AG04449 (cell line): ENCODE measurements around the gene FAM83C.

ENCODE experiments used
- CTCF ChIA-PET: fragments of 350-600 bp; formaldehyde crosslinking; extraction: SDS; loops from one replicate; lab custom pipeline; 2021; ENCODE audit warnings: antibody characterized with exemption; lab: Yijun Ruan, JAX
- POLR2A ChIA-PET: fragments of 400-600, 350-600 bp; formaldehyde crosslinking; extraction: SDS; loops from one replicate; lab custom pipeline; 2020; ENCODE audit warnings: antibody characterized with exemption, inconsistent platforms; lab: Yijun Ruan, JAX
- DNase-seq: peaks from one replicate; pipeline ENCODE4 v3.0.0-alpha.2; 2010; ENCODE audit warnings: low read depth, low spot score
- H3K4me3 ChIP-seq: 2 replicates; pipeline ENCODE4 v1.5.1; 2011; ENCODE audit warnings: low read depth, mild to moderate bottlenecking, control low read depth, low read length
- TF ChIP-seq, protein P1 (sequence below): IDR thresholded peaks from one replicate; pipeline ENCODE4 v1.5.1; 2011; ENCODE audit warnings: mild to moderate bottlenecking, moderate library complexity, low read length, control low read depth, inconsistent platforms; ENCODE audit not compliant: insufficient read depth; ENCODE audit errors: missing control alignments

Gene FAM83C

GRCh38 chr20:35303735-35304491 is 11.7 kb upstream of the FAM83C start:
- TF ChIP-seq, protein P1, sequence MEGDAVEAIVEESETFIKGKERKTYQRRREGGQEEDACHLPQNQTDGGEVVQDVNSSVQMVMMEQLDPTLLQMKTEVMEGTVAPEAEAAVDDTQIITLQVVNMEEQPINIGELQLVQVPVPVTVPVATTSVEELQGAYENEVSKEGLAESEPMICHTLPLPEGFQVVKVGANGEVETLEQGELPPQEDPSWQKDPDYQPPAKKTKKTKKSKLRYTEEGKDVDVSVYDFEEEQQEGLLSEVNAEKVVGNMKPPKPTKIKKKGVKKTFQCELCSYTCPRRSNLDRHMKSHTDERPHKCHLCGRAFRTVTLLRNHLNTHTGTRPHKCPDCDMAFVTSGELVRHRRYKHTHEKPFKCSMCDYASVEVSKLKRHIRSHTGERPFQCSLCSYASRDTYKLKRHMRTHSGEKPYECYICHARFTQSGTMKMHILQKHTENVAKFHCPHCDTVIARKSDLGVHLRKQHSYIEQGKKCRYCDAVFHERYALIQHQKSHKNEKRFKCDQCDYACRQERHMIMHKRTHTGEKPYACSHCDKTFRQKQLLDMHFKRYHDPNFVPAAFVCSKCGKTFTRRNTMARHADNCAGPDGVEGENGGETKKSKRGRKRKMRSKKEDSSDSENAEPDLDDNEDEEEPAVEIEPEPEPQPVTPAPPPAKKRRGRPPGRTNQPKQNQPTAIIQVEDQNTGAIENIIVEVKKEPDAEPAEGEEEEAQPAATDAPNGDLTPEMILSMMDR = peak; percentile 94
- no peak overlapping the region for H3K4me3 ChIP-seq
- DNase-seq = no peak
- ChIA-PET CTCF (interaction anchor here (0.6 to 22.5 kb wide), 44 partner anchors 10 to 473 kb away, joined by 3 to 662 read pairs (median 11); partner anchors contain the start of genes CEP250, EDEM2, EIF6 and FAM83C), POLR2A (interaction anchor here (0.7 to 7.1 kb wide), 3 partner anchors 15 to 144 kb away, joined by 3 to 62 read pairs (median 11); partner anchors contain the start of gene GDF5)

- no peak overlapping the region for H3K4me3 ChIP-seq
- TF ChIP-seq, protein P1 = no peak
- CTCF ChIA-PET = interaction anchor here (0.7 to 22.5 kb wide), 38 partner anchors 11 to 472 kb away, joined by 3 to 662 read pairs (median 13); partner anchors contain the start of genes CEP250, EDEM2, EIF6 and FAM83C
- DNase-seq = no peak
- POLR2A ChIA-PET = interaction anchor here (0.7 to 7.1 kb wide), 4 partner anchors 15 to 145 kb away, joined by 3 to 62 read pairs (median 8); partner anchors contain the start of gene GDF5
These were observed 11.1 kb upstream of the FAM83C start for GRCh38 chr20:35303382-35303734.

- TF ChIP-seq, protein P1 = no peak
- CTCF ChIA-PET = interaction anchor here (0.7 to 22.5 kb wide), 36 partner anchors 10 to 206 kb away, joined by 3 to 662 read pairs (median 14); partner anchors contain the start of genes CEP250, EDEM2, EIF6 and FAM83C
- no peak for DNase-seq
- no peak overlapping the region for H3K4me3 ChIP-seq
- POLR2A ChIA-PET = interaction anchor here (1.0 to 7.1 kb wide), 5 partner anchors 16 to 152 kb away, joined by 3 to 62 read pairs (median 6); partner anchors contain the start of gene EIF6
These were observed 10.5 kb upstream of the FAM83C start for GRCh38 chr20:35302421-35303335.

GRCh38 chr20:35301426-35301825 is 9.2 kb upstream of the FAM83C start:
- no peak overlapping the region for H3K4me3 ChIP-seq
- CTCF ChIA-PET = interaction anchor here (0.6 to 22.5 kb wide), 7 partner anchors 9 to 162 kb away, joined by 3 to 662 read pairs (median 73); partner anchors contain the start of genes EDEM2, EIF6, FAM83C and GDF5
- TF ChIP-seq, protein P1 = no peak
- POLR2A ChIA-PET = interaction anchor here (1.0 to 1.2 kb wide), 2 partner anchors 17 to 153 kb away, joined by 3 read pairs; partner anchors contain the start of gene EIF6
- no peak for DNase-seq

GRCh38 chr20:35300469-35301262 is 8.4 kb upstream of the FAM83C start:
- CTCF ChIA-PET = interaction anchor here (1.0 to 22.5 kb wide), 8 partner anchors 8 to 162 kb away, joined by 4 to 662 read pairs (median 46); partner anchors contain the start of genes EDEM2, EIF6, FAM83C and GDF5
- TF ChIP-seq, protein P1 = no peak
- POLR2A ChIA-PET = interaction anchor here (0.7 kb wide), 1 partner anchor 161 kb away, joined by 3 read pairs; no protein-coding TSS in a partner anchor

More at GRCh38 chr20:35300469-35301262, 8.4 kb upstream of the FAM83C start:
- DNase-seq = no peak
- no peak overlapping the region for H3K4me3 ChIP-seq
